Bronchial epithelial cell (primary cell): ENCODE measurements around the gene EXOSC9. TPM values are rescaled to one million over a fixed set of nuclear protein-coding genes. Genes with fewer than 3 reads are reported as not detected.
"Not testable (repeated sequence)": the region's sequence is repeated elsewhere in the genome, so short reads cannot be mapped to it uniquely, and the experiment has no call there.

ENCODE experiments used
- DNase-seq: peaks from one replicate; pipeline ENCODE4 v3.0.0-alpha.2; 2010; ENCODE audit warnings: low read depth
- FAIRE-seq: peaks from 2 replicates; lab custom pipeline; 2011; peaks lifted over from hg19 to GRCh38; lab: Jason Lieb, UNC
- H3K27me3 ChIP-seq: 2 replicates; pipeline ENCODE4 v1.5.1; 2011; ENCODE audit warnings: low read length; ENCODE audit not compliant: control insufficient read depth, insufficient read depth
- H3K36me3 ChIP-seq: 2 replicates; pipeline ENCODE4 v1.5.1; 2011; ENCODE audit warnings: low read length; ENCODE audit not compliant: control insufficient read depth, insufficient read depth
- H3K4me3 ChIP-seq: 2 replicates; pipeline ENCODE4 v1.5.1; 2011; ENCODE audit warnings: mild to moderate bottlenecking, low read depth, low read length, control low read depth
- total RNA-seq: library from RNA; depleted of rRNA; stranded (reverse); fragments of >200 nt; gene quantifications from 2 replicates; pipeline ENCODE4 v1.2.1, GENCODE V29; 2014
- TF ChIP-seq, protein P1 (sequence below): IDR thresholded peaks from 2 replicates; pipeline ENCODE4 v1.5.1; 2011; ENCODE audit warnings: mild to moderate bottlenecking, moderate library complexity, low read length, control low read depth, inconsistent platforms; ENCODE audit not compliant: insufficient read depth, severe bottlenecking

Gene EXOSC9
- 17.3 and 25.3 TPM in 2 replicates for total RNA-seq

GRCh38 chr4:121800961-121801714 lies at the start of gene EXOSC9:
TSS of gene EXOSC9 (plus strand) at chr4:121801323. CDS start at chr4:121801425, 102 bp downstream.
- H3K4me3 ChIP-seq = peak within 1 kb of the TSS; percentile 94
- H3K27me3 ChIP-seq = no peaks in the 10 kb centered on the region
- peak; percentile 83 for DNase-seq
- peak; percentile 66 for FAIRE-seq
- TF ChIP-seq, protein P1, sequence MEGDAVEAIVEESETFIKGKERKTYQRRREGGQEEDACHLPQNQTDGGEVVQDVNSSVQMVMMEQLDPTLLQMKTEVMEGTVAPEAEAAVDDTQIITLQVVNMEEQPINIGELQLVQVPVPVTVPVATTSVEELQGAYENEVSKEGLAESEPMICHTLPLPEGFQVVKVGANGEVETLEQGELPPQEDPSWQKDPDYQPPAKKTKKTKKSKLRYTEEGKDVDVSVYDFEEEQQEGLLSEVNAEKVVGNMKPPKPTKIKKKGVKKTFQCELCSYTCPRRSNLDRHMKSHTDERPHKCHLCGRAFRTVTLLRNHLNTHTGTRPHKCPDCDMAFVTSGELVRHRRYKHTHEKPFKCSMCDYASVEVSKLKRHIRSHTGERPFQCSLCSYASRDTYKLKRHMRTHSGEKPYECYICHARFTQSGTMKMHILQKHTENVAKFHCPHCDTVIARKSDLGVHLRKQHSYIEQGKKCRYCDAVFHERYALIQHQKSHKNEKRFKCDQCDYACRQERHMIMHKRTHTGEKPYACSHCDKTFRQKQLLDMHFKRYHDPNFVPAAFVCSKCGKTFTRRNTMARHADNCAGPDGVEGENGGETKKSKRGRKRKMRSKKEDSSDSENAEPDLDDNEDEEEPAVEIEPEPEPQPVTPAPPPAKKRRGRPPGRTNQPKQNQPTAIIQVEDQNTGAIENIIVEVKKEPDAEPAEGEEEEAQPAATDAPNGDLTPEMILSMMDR = no peak
- peaks cover 2% of the 10 kb centered on the region for H3K36me3 ChIP-seq

DNA sequence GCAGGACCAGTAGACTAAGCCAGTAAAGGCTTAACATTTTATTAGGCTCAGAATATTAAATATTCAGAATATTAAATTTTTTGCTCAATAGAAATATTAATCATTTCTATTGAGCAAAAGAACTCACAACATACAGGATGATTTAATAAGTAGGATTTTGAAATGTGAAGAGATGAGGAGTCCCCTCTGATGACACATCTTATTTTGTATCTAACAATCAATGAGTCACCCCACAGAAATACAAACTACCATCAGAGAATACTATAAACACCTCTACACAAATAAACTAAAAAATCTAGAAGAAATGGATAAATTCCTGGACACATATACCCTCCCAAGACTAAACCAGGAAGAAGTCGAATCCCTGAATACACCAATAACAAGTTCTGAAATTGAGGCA lies 49.0 kb upstream of the EXOSC9 start:
- not testable (repeated sequence) for FAIRE-seq, H3K4me3 ChIP-seq, H3K36me3 ChIP-seq, H3K27me3 ChIP-seq
- peak; percentile 45 for DNase-seq

DNA sequence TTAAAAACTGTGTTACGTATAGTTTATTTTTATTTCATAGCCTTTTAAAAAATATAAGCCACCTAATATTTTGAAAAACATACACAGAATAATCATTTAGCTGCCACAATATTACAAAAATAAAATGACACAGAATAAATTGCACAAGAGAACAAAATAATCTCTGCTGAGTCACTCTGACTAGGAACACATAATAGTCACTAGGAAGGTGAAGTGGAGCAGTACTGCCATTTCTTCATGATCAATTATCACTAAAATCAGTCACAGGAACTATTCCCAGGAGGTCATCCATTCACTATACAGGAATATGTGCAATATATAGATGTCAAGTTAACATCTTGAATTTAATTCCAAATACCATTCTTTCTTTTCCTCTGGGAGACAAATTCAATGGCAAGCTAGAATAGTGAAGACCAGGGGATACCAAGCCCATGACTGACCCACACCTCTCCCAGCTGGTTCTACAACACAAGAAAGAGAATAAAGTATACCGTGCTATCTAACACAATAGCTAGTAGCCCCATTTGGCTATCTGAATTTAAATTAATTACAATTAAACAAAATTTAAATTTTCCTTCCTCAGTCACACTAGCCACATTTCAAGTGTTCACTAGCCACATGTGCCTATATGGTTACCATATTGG lies 42.1 kb upstream of the EXOSC9 start:
- no peaks in the 10 kb centered on the region for H3K27me3 ChIP-seq
- FAIRE-seq = no peak
- no peak overlapping the region for H3K4me3 ChIP-seq
- TF ChIP-seq, protein P1 = no peak
- no peaks in the 10 kb centered on the region for H3K36me3 ChIP-seq
- peak; percentile 74 for DNase-seq

GRCh38 chr4:121760205-121760604 lies 40.9 kb upstream of the EXOSC9 start:
- Histone ChIP-seq H3K36me3 (no peaks in the 10 kb centered on the region), H3K27me3 (no peaks in the 10 kb centered on the region), H3K4me3 (no peak overlapping the region)
- DNase-seq (no peak), FAIRE-seq (no peak)
- TF ChIP-seq, protein P1 = no peak

DNA sequence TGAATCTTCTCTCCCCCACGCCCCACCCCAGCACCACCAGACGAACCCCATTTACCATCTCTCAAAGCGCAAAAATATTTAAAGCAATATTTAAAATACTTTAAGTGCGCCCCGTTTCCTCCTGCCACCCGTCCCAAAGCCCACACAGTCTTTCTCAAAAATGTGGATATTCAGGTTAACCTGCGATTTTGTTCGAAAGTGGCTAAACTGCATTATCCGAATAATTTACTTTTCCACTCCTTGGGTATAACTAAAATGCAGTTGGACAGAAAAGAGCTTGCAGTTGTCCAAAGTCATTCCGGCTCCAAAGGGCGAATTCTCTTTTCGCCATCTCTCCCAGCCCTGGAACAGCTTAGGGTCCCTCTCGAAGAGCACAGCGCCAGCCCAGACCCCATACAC lies 36.8 kb upstream of the EXOSC9 start:
- TF ChIP-seq, protein P1 = no peak
- peak overlapping the region; percentile 36 for H3K4me3 ChIP-seq
- no peaks in the 10 kb centered on the region for H3K27me3 ChIP-seq
- H3K36me3 ChIP-seq = no peaks in the 10 kb centered on the region
- no peak for DNase-seq
- FAIRE-seq = no peak

DNA sequence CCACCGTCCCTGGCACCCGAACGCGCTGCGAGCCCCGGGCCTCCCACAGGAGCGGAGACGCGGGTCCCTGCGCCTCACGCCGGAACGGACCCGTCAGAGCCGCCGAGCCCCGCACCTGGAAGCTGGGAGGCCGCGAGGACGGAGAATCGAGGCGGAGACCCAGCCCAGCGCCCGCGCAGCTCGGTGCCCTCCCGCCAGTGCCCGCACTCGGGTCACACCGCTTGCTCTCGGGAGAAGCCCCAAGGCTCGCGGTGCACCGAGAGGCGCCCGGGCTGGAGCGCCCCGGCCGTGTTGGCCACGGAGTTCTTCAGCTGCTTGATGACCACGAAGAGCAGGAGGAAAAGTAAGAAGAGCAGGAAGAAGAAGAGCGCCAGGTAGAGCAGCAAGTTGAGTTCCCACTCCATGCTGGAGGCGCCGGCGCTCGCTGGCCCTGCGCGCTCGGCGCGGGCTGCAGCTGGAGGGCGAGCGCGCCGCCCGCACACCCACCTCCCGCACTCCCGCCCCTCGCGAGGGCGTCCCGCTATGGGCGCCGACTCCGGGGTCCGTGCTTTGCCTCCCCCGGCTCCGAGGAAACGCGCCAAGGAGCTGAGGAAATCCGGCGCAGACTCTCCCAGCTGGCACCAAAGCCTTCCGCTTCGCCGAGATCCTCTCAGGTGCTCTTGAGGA lies 36.3 kb upstream of the EXOSC9 start, which contains the start of gene SMIM43:
TSS of gene SMIM43 (minus strand) at position 463 of the 666 bp plus-strand sequence. CDS start at position 404, 59 bp downstream.
- no peaks in the 10 kb centered on the region for H3K27me3 ChIP-seq
- no peak for FAIRE-seq
- TF ChIP-seq, protein P1 = no peak
- no peak for DNase-seq
- no peaks in the 10 kb centered on the region for H3K36me3 ChIP-seq
- peak within 1 kb of the TSS; percentile 36 for H3K4me3 ChIP-seq
